HepG2 (cell line): Measurements from ENCODE around the gene TLCD3B. TPM values are rescaled to one million over a fixed set of nuclear protein-coding genes. Genes with fewer than 3 reads are reported as not detected.

Source experiments
- ATAC-seq: fragments of 200-7000 bp; cut with Tn5 transposase; 3 replicates; pipeline ENCODE4 v1.9.1; 2020; ENCODE audit warnings: mild to moderate bottlenecking, moderate library complexity
- BruUV-seq: library from RNA; stranded (reverse); fragments of 400-500 nt; replicated peaks from 2 replicates; lab custom pipeline; 2021; lab: Mats Ljungman, UMichigan
- CTCF ChIA-PET: fragments of 300-600 bp; formaldehyde crosslinking; extraction: SDS; loops from one replicate; lab custom pipeline; 2021; ENCODE audit warnings: low total read pairs, inconsistent platforms, low intra/inter-chr PET ratio; lab: Yijun Ruan, JAX
- POLR2A ChIA-PET: fragments of 350-600 bp; sonication (Branson Sonifier 250); formaldehyde crosslinking; loops from one replicate; lab custom pipeline; 2020; ENCODE audit warnings: antibody characterized with exemption, inconsistent platforms; lab: Yijun Ruan, JAX
- DNase-seq: peaks from one replicate; pipeline ENCODE4 v3.0.0-alpha.2; 2015; ENCODE audit warnings: low spot score
- FAIRE-seq: peaks from 3 replicates; lab custom pipeline; 2011; peaks lifted over from hg19 to GRCh38; lab: Jason Lieb, UNC
- H2AFZ ChIP-seq: one replicate; pipeline ENCODE4 v1.6.1; 2011; ENCODE audit warnings: low read length, inconsistent platforms
- H3K27ac ChIP-seq: fragments of 300-600 bp; 3 replicates; pipeline ENCODE4 v1.8.0; 2011; ENCODE audit warnings: mixed run types, mild to moderate bottlenecking, mixed read lengths, low read length, inconsistent platforms; ENCODE audit not compliant: insufficient read depth; ENCODE audit errors: extremely low read length
- H3K27me3 ChIP-seq, 2 experiments: fragments of 200-600 bp in 1 of 2; 2 replicates in 1 of 2; 3 replicates in 1 of 2; pipeline versions ENCODE4 v1.6.0 to v1.8.0; 2011; ENCODE audit warnings: low read length in 2 of 2, mild to moderate bottlenecking in 2 of 2, moderate library complexity in 2 of 2, inconsistent platforms in 1 of 2; ENCODE audit not compliant: insufficient read depth in 2 of 2, control insufficient read depth in 1 of 2
- H3K36me3 ChIP-seq, 2 experiments: fragments of 200-600 bp in 1 of 2; replicated peaks in 1 of 2; 2 replicates in 1 of 2; 3 replicates in 1 of 2; pipeline versions ENCODE4 v1.5.1 to v1.8.0; 2011; ENCODE audit warnings: low read length in 2 of 2, inconsistent platforms in 1 of 2; ENCODE audit not compliant: insufficient read depth in 2 of 2, control insufficient read depth in 1 of 2
- H3K4me1 ChIP-seq: 2 replicates; pipeline ENCODE4 v1.5.1; 2012; ENCODE audit warnings: low read length, inconsistent platforms; ENCODE audit not compliant: insufficient read depth
- H3K4me2 ChIP-seq: 2 replicates; pipeline ENCODE4 v1.6.0; 2011; ENCODE audit warnings: low read depth, low read length, inconsistent platforms
- H3K4me3 ChIP-seq, 3 experiments: fragments of 200-600 bp in 1 of 3; sonication (generic), shearing (Covaris generic) in 1 of 3; replicated peaks in 1 of 3; 2 replicates each; pipeline ENCODE4 v1.5.1; 2011 to 2016; ENCODE audit warnings: low read length in 3 of 3, inconsistent platforms in 2 of 3, low read depth in 2 of 3, mild to moderate bottlenecking in 2 of 3, control low read depth in 1 of 3, mixed read lengths in 1 of 3; ENCODE audit not compliant: insufficient read depth in 1 of 3
- H3K79me2 ChIP-seq: one replicate; pipeline ENCODE4 v1.6.1; 2011; ENCODE audit warnings: low read length, inconsistent platforms; ENCODE audit not compliant: insufficient read depth
- H3K9ac ChIP-seq: 2 replicates; pipeline ENCODE4 v1.6.0; 2011; ENCODE audit warnings: mild to moderate bottlenecking, low read depth, low read length, inconsistent platforms; ENCODE audit not compliant: insufficient read depth
- H3K9me3 ChIP-seq: 2 replicates; pipeline ENCODE4 v1.5.1; 2012; ENCODE audit warnings: mild to moderate bottlenecking, low read length
- H4K20me1 ChIP-seq: 2 replicates; pipeline ENCODE4 v1.6.0; 2011; ENCODE audit warnings: inconsistent platforms, mild to moderate bottlenecking, low read length, moderate library complexity; ENCODE audit not compliant: insufficient read depth
- HCFC1 ChIP-seq: fragments of 150-350 bp; IDR thresholded peaks from 2 replicates; pipeline ENCODE4 v1.6.1; 2014; ENCODE audit warnings: low read depth, low read length
- HHEX ChIP-seq: IDR thresholded peaks from 2 replicates; pipeline ENCODE4 v1.6.1; 2016; ENCODE audit warnings: control low read depth
- KAT8 ChIP-seq: IDR thresholded peaks from 2 replicates; pipeline ENCODE4 v1.6.1; 2016; ENCODE audit warnings: missing genetic modification reagents, missing compliant biosample characterization
- NFKBIZ ChIP-seq: IDR thresholded peaks from 2 replicates; pipeline ENCODE4 v1.6.1; 2018; ENCODE audit warnings: missing genetic modification reagents, missing compliant biosample characterization
- PITX1 ChIP-seq: sonication (generic); formaldehyde crosslinking; IDR thresholded peaks from 2 replicates; pipeline ENCODE4 v1.5.1; 2020; ENCODE audit warnings: mild to moderate bottlenecking, missing genetic modification reagents
- RBFOX2 ChIP-seq: fragments of 200-400 bp; formaldehyde crosslinking; IDR thresholded peaks from 2 replicates; pipeline ENCODE4 v1.6.1; 2017; ENCODE audit warnings: low read depth, mild to moderate bottlenecking, low read length
- SAP130 ChIP-seq: IDR thresholded peaks from 2 replicates; pipeline ENCODE4 v1.6.1; 2016; ENCODE audit warnings: low read depth
- U2AF1 ChIP-seq: fragments of 200-400 bp; formaldehyde crosslinking; optimal IDR thresholded peaks from 2 replicates; pipeline ENCODE3; 2017; ENCODE audit warnings: mild to moderate bottlenecking, low read depth, low read length
- ZC3H4 ChIP-seq: sonication (generic); formaldehyde crosslinking; IDR thresholded peaks from 2 replicates; pipeline ENCODE4 v1.4.0; 2020; ENCODE audit warnings: missing genetic modification reagents, borderline replicate concordance
- ZKSCAN1 ChIP-seq: fragments of 150-350 bp; IDR thresholded peaks from 2 replicates; pipeline ENCODE4 v1.6.1; 2014; ENCODE audit warnings: low read length
- ZNF263 ChIP-seq: sonication (generic); formaldehyde crosslinking; IDR thresholded peaks from 2 replicates; pipeline ENCODE4 v1.4.0; 2020; ENCODE audit warnings: missing genetic modification reagents
- ZNF331 ChIP-seq: sonication (generic); formaldehyde crosslinking; IDR thresholded peaks from 2 replicates; pipeline ENCODE4 v1.4.0; 2020; ENCODE audit warnings: missing genetic modification reagents
- ZNF333 ChIP-seq: sonication (generic); formaldehyde crosslinking; IDR thresholded peaks from 2 replicates; pipeline ENCODE4 v1.4.0; 2020; ENCODE audit warnings: mild to moderate bottlenecking, missing genetic modification reagents, borderline replicate concordance
- ZNF678 ChIP-seq: sonication (generic); formaldehyde crosslinking; IDR thresholded peaks from 2 replicates; pipeline ENCODE4 v1.4.0; 2020; ENCODE audit warnings: mild to moderate bottlenecking, missing genetic modification reagents
- ZNF709 ChIP-seq: sonication (generic); formaldehyde crosslinking; IDR thresholded peaks from 2 replicates; pipeline ENCODE4 v1.5.0; 2020; ENCODE audit warnings: mild to moderate bottlenecking, missing genetic modification reagents
- ZSCAN29 ChIP-seq: sonication (generic); formaldehyde crosslinking; conservative IDR thresholded peaks from 2 replicates; pipeline ENCODE4 v1.4.0; 2020; ENCODE audit warnings: mild to moderate bottlenecking, missing genetic modification reagents
- WGBS: methylation state at CpG from one replicate; pipeline ENCODE4 v1.1.6; 2017; ENCODE audit warnings: low lambda C conversion rate; 5-methylcytosine and 5-hydroxymethylcytosine counted together
- in situ Hi-C: cut with HindIII; loops from 2 replicates; pipeline ENCODE4 v1.10.0; 2017; ENCODE audit warnings: low pct_unique_long_range_greater_than_20kb; ENCODE audit not compliant: extremely low pct_ligation_motif_present
- intact Hi-C: fragments of 100-400 bp; cut with micrococcal nuclease; formaldehyde crosslinking; loops from one replicate; pipeline ENCODE4 v1.10.0; 2022; ENCODE audit not compliant: unreplicated experiment
- polyA plus RNA-seq, 8 experiments: library from polyadenylated mRNA; depleted of rRNA in 3 of 8; stranded (reverse) in 7 of 8; unstranded in 1 of 8; fragments of >200 nt; fragmentation: Illumina TruSeq in 4 of 8; extraction: Trizol in 4 of 8; gene quantifications; 2 replicates each; pipeline versions ENCODE4 v1.2.1 to v1.2.3, GENCODE V29; 2011 to 2016; ENCODE audit warnings: low read depth in 4 of 8, missing spikeins in 1 of 8, mixed read lengths in 1 of 8; ENCODE audit not compliant: insufficient read depth in 1 of 8
- total RNA-seq, 5 experiments: library from RNA; depleted of rRNA; stranded (reverse); fragments of >200 nt; fragmentation: Illumina TruSeq; extraction: Trizol; gene quantifications; 2 replicates each; pipeline ENCODE4 v1.2.3, GENCODE V29; 2016; ENCODE audit warnings: low read depth in 1 of 5
- TF ChIP-seq, protein P1 (sequence below): IDR thresholded peaks from 2 replicates; pipeline ENCODE4 v1.6.1; 2016; ENCODE audit warnings: control low read depth
- TF ChIP-seq, protein P2 (sequence below): sonication (generic); formaldehyde crosslinking; IDR thresholded peaks from 2 replicates; pipeline ENCODE4 v1.5.1; 2020; ENCODE audit warnings: missing genetic modification reagents, mild to moderate bottlenecking, borderline replicate concordance
- TF ChIP-seq, protein P3 (sequence below): IDR thresholded peaks from 2 replicates; pipeline ENCODE4 v1.6.1; 2016
- TF ChIP-seq, protein P4 (sequence below): sonication (generic); formaldehyde crosslinking; IDR thresholded peaks from 2 replicates; pipeline ENCODE4 v1.4.0; 2020; ENCODE audit warnings: missing genetic modification reagents, borderline replicate concordance

The TLCD3B gene
- total and polyA plus RNA-seq, 2 of the 13 experiments (the other 11 are each of a cell fraction or from before 2014, with no cell fraction given) = not detected

DNA sequence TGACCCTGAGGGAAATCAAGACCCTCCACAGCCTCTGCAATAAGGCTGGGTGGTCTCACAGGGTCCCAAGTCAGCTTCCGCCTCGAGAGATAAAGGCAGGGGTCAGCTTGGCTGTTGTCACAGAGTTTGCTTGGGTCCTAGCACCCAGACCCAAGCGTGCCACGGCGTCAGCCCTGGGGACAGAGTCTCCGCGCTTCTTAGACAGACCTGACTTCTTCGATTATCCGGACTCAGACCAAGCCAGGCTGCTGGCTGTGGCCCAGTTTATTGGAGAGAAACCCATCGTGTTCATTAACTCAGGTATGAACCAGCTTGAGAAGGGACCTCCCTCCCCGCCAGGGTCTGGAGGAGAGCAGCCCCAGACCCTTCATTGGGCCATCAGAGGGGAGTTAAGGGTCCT is 7.5 kb downstream of the TLCD3B start (continued):
- TF ChIP-seq, protein P1, sequence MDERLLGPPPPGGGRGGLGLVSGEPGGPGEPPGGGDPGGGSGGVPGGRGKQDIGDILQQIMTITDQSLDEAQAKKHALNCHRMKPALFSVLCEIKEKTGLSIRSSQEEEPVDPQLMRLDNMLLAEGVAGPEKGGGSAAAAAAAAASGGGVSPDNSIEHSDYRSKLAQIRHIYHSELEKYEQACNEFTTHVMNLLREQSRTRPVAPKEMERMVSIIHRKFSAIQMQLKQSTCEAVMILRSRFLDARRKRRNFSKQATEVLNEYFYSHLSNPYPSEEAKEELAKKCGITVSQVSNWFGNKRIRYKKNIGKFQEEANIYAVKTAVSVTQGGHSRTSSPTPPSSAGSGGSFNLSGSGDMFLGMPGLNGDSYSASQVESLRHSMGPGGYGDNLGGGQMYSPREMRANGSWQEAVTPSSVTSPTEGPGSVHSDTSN = no peak
- TF ChIP-seq ZC3H4 = no peak
- no peak for TF ChIP-seq ZNF678 (CRISPR knock-in tag)
- TF ChIP-seq, protein P2, sequence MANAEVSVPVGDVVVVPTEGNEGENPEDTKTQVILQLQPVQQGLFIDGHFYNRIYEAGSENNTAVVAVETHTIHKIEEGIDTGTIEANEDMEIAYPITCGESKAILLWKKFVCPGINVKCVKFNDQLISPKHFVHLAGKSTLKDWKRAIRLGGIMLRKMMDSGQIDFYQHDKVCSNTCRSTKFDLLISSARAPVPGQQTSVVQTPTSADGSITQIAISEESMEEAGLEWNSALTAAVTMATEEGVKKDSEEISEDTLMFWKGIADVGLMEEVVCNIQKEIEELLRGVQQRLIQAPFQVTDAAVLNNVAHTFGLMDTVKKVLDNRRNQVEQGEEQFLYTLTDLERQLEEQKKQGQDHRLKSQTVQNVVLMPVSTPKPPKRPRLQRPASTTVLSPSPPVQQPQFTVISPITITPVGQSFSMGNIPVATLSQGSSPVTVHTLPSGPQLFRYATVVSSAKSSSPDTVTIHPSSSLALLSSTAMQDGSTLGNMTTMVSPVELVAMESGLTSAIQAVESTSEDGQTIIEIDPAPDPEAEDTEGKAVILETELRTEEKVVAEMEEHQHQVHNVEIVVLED (CRISPR knock-in tag) = no peak
- no peak for TF ChIP-seq ZKSCAN1
- no peak for TF ChIP-seq SAP130
- no peak for TF ChIP-seq RBFOX2
- no peak for TF ChIP-seq ZNF333 (CRISPR knock-in tag)
- TF ChIP-seq ZNF709 = no peak
- TF ChIP-seq ZNF263 (CRISPR knock-in tag) = no peak

DNA sequence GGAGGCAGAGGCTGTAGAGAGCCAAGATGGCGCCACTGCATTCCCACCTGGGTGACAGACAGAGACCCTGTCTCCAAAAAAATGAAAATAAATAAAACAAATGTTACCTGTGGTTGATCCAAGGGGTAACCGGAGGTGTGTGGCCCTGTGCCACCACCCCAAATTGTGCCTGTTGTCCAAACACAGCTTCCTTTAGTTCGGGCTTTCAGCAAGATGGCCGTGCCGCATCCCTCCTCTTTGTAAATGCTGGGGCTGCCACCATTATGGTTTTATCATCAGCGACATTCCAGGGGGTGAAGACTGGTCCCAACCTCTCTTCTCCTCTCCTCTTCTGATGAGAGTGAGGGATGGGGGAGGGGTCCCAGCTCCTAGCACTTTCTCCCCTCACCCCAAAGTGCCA is 8.2 kb downstream of the TLCD3B start, which contains the start of gene C16orf92:
Gene C16orf92, plus strand, starts transcription at position 312 of the 400 bp plus-strand sequence. CDS start 143 bp downstream, outside the sequence.
- intact Hi-C loops (no loop called here), in situ Hi-C loops (no loop called here)
- H3K27me3 ChIP-seq = peaks cover 30 to 69% of the 10 kb centered on the region in 2 experiments
- H4K20me1 ChIP-seq = no peaks in the 10 kb centered on the region
- DNase-seq (no peak), FAIRE-seq (no peak), ATAC-seq (no peak)
- H2AFZ ChIP-seq = no peak within 1 kb of the TSS
- ChIA-PET POLR2A (no interaction called here), CTCF (no interaction called here)
- H3K36me3 ChIP-seq = no peaks in the 10 kb centered on the region
- no peak within 1 kb of the TSS for H3K9ac ChIP-seq
- 30% methylated on average over 6 of the region's 6 CpGs for WGBS
- H3K9me3 ChIP-seq = no peaks in the 10 kb centered on the region
- no peak within 1 kb of the TSS for H3K27ac ChIP-seq
- peaks cover 10% of the 10 kb centered on the region; the same call in 1 of the 2 replicates for H3K4me1 ChIP-seq
- H3K79me2 ChIP-seq = no peaks in the 10 kb centered on the region
- no peak within 1 kb of the TSS for H3K4me2 ChIP-seq
- BruUV-seq = no TSS peak
- no peak within 1 kb of the TSS for H3K4me3 ChIP-seq
- TF ChIP-seq HHEX (no peak), KAT8 (CRISPR knock-in tag) (no peak), NFKBIZ (CRISPR knock-in tag) (no peak), HCFC1 (no peak), ZSCAN29 (no peak), ZNF331 (no peak), U2AF1 (no peak), PITX1 (CRISPR knock-in tag) (no peak)
- TF ChIP-seq, protein P3, sequence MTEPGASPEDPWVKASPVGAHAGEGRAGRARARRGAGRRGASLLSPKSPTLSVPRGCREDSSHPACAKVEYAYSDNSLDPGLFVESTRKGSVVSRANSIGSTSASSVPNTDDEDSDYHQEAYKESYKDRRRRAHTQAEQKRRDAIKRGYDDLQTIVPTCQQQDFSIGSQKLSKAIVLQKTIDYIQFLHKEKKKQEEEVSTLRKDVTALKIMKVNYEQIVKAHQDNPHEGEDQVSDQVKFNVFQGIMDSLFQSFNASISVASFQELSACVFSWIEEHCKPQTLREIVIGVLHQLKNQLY (CRISPR knock-in tag) = no peak
- TF ChIP-seq, protein P4, sequence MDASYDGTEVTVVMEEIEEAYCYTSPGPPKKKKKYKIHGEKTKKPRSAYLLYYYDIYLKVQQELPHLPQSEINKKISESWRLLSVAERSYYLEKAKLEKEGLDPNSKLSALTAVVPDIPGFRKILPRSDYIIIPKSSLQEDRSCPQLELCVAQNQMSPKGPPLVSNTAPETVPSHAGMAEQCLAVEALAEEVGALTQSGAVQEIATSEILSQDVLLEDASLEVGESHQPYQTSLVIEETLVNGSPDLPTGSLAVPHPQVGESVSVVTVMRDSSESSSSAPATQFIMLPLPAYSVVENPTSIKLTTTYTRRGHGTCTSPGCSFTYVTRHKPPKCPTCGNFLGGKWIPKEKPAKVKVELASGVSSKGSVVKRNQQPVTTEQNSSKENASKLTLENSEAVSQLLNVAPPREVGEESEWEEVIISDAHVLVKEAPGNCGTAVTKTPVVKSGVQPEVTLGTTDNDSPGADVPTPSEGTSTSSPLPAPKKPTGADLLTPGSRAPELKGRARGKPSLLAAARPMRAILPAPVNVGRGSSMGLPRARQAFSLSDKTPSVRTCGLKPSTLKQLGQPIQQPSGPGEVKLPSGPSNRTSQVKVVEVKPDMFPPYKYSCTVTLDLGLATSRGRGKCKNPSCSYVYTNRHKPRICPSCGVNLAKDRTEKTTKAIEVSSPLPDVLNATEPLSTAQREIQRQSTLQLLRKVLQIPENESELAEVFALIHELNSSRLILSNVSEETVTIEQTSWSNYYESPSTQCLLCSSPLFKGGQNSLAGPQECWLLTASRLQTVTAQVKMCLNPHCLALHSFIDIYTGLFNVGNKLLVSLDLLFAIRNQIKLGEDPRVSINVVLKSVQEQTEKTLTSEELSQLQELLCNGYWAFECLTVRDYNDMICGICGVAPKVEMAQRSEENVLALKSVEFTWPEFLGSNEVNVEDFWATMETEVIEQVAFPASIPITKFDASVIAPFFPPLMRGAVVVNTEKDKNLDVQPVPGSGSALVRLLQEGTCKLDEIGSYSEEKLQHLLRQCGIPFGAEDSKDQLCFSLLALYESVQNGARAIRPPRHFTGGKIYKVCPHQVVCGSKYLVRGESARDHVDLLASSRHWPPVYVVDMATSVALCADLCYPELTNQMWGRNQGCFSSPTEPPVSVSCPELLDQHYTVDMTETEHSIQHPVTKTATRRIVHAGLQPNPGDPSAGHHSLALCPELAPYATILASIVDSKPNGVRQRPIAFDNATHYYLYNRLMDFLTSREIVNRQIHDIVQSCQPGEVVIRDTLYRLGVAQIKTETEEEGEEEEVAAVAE = no peak
